HG02642 (cell line): ENCODE measurements around the gene SNAI3.
A peak's percentile ranks its signal among the peaks of the same experiment; 100 is the strongest.
"Not testable (repeated sequence)": the region's sequence is repeated elsewhere in the genome, so short reads cannot be mapped to it uniquely, and the experiment has no call there.

ENCODE experiments used
- ATAC-seq: cut with Tn5 transposase; IDR thresholded peaks from one replicate; pipeline ENCODE4 v1.9.1; 2021; ENCODE audit warnings: mild to moderate bottlenecking; ENCODE audit not compliant: unreplicated experiment, poor library complexity

Gene SNAI3

GRCh38 chr16:88676502-88677242 lies 9.6 kb downstream of the SNAI3 start:
- no peak for ATAC-seq

- ATAC-seq, result no peak
Observed at GRCh38 chr16:88673716-88674379, 12.5 kb downstream of the SNAI3 start.

DNA sequence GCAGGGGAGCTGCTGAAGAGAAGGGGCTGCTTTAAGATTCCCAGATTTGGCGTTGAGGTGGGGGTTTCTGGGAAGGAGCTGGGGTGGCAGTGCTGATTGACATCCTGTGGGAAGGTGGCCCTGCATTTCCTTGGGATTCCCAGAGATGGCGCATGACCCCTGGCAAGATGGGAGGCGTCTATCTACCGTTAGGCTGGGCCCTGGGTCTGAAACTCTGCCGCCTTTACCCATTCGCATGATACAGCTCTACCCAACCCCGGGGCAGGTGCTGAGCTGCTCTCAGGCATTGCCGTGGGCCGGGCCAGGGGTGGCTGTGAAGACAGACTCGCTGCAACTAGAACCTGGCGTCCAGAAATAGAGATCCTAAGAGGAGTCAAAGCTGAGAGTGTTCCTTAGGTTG lies 13.5 kb downstream of the SNAI3 start:
- no peak for ATAC-seq

DNA sequence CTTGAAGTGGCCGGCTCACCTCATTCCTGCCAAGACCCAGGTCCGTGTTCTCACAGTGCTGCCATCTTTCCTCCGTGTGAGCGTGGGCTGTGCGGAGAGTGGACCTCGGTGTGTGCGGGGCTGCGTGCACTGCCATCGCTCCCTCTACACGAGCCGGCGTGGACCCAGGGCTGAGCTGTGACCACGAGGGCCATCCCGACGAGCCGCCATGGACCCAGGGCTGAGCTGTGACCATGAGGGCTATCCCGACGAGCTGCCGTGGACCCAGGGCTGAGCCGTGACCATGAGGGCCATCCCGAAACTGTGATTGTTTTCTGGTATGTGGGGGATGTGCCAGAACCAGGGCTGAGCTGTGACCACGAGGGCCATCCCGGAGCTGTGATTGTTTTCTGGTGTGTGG lies 14.5 kb downstream of the SNAI3 start:
- no peak for ATAC-seq

GRCh38 chr16:88669980-88670379 lies 16.3 kb downstream of the SNAI3 start:
- no peak for ATAC-seq

DNA sequence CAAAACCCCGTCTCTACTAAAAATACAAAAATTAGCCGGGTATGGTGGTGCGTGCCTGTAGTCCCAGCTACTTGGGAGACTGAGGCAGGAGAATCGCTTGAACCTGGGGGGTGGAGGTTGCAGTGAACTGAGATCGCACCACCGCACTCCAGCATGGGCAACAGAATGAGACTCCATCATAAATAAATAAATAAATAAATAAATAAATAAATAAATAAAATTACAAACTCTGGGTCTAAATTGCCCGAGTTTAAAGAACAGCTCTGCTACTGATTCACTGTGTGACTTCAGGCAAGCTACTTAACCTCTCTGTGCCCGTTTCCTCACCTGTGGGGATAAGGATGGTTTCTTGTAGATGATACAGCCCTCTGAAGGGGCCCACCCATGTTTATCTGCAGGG lies 16.8 kb downstream of the SNAI3 start:
- ATAC-seq, result not testable (repeated sequence)

DNA sequence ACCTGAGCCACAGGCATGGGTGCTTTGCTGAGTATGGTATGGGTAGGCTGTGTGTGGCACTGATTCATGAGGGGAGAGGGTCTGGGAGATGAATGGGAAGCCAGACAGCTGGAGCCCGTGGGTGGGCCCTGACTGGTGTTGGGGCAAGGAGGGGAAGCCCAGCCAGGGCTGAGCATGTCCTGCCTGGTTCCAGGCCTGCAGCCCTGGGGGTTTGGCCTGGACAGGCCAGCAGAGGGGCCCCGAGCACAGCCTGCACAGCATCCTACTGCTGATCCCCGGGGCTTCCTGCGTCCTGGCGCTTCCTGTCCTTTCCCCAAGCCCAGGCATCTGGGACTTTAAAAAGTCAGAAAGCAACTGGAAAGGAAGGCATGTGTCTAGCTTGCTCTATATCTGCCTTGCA lies 18.8 kb downstream of the SNAI3 start:
- no peak for ATAC-seq

- ATAC-seq, result no peak
Observed at GRCh38 chr16:88665570-88665969, 20.7 kb downstream of the SNAI3 start.

GRCh38 chr16:88665148-88665547 lies 21.2 kb downstream of the SNAI3 start:
- ATAC-seq, result no peak

GRCh38 chr16:88662843-88663606 lies 23.3 kb downstream of the SNAI3 start, which contains the start of gene MVD:
TSS of gene MVD (minus strand) at chr16:88663091. CDS start at chr16:88663080, 11 bp downstream.
- peak; percentile 96 for ATAC-seq

DNA sequence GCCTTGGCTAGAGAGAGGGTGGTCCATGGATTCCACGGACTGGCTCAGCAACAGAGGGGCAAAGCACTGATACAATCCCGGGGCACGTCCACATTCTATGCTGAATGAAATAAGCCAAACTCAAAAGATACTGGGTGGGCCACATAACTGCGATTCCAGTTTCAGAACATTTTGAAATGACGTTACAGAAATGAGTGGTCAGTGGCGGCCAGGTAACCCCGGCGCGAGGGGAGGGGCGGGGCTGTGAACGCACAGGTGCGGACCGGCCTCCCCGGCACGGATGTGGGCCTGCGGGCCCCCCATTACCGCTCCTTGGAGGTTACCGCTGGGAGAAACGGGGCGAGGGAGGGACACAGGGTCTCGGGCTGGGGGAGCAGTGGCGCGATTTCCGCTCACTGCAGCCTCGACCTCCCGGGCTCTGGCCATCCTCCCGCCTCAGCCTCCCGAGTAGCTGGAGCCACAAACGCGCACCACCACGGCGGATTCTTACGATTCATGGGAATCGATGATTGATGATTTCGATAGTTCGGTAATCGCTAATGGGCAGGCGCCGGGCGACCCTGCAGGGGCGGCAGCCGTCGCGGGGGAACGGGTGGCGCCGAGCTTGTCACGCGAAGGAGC lies 24.0 kb downstream of the SNAI3 start:
- ATAC-seq, result peak; percentile 9

GRCh38 chr16:88661468-88661867 lies 24.8 kb downstream of the SNAI3 start:
- ATAC-seq, result no peak

GRCh38 chr16:88659160-88659559 lies 27.1 kb downstream of the SNAI3 start:
- ATAC-seq, result no peak

GRCh38 chr16:88658714-88659113 lies 27.6 kb downstream of the SNAI3 start:
- no peak for ATAC-seq

DNA sequence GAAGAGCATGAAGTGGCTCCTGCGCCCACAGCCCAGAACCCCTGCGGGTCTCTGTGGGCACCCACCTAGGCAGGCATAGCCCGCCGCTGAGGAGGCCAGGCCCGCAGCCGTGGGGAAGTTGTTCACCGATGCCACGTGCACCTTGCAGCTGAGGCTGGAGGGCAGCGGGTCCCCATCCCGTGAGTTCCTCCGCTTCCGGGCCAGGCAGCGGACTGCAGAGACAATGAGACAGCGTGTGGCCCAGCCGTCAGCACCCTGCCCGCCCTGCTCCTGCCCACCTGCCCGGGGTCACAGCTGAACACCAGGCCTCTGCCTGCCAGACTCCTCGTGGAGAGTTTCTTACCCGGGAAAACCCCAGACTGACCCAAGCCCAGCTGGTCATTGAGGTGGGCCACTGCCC lies 28.9 kb downstream of the SNAI3 start:
- ATAC-seq, result no peak

DNA sequence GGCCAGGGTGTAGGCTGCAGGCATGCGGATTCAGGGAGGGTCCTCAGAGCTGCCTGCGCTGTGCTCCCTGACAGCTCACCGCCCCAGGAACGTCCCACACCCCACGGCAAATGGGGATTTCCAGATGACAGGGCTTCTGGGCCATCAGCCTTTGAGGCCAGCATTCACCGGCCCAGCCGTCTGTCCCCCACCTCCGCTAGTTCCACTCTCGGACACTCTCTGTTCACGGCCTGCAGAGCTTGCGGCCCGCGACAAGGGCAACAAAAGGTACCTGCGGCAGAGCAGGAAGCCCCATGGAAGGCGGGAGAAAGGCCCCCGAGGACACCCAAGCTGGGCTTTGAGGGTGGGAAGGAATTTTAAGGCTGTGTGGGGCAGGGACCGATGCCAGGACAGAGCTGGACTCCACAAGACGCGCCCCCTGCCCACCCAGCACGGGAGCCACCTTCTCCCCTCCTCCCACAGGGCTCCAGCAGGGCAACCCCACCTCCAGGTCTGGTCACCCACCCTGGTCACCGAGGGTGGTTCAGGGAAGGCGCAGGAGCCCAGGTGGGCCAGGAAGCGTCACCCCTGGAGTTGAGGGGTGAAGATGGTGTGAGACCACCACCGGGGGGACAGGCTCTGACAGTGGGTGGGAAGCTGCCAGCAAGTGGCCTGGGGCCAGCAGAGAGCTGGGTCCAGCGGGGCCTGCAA lies 29.9 kb downstream of the SNAI3 start:
- ATAC-seq, result no peak

GRCh38 chr16:88655733-88656281 lies 30.5 kb downstream of the SNAI3 start:
- ATAC-seq, result no peak

DNA sequence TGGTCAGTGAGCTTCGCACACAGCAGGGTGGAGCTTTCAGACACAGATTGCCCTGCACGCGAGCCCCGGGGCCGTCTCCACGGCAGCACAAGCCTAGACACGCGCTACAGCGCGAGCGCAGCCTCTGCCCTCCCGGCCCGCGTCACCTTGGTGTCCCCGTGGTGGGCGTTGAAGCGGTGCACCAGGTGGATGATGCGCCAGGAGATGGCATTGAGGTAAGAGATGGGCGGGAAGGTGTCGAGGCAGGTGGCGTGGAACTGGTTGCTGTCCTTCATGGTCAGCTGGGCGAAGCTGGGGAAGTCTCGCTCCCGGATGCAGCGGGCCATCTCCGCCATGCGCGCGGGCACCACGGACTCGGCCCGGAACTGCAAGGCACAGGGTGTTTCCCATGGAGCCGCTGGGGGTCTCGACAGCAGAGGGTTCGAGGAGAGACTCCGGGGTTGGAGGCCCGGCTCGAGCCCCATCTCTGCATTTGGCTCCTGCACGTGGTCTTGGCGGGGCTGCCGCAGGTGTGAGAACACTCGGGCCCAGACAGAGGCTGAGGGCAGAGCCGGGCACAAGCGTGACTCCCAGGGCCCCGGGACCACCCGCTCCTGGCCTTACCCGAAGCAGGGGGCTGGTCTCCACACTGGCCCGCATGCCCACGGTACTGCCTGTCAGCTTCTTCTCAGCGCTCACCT lies 31.1 kb downstream of the SNAI3 start:
- ATAC-seq, result no peak

DNA sequence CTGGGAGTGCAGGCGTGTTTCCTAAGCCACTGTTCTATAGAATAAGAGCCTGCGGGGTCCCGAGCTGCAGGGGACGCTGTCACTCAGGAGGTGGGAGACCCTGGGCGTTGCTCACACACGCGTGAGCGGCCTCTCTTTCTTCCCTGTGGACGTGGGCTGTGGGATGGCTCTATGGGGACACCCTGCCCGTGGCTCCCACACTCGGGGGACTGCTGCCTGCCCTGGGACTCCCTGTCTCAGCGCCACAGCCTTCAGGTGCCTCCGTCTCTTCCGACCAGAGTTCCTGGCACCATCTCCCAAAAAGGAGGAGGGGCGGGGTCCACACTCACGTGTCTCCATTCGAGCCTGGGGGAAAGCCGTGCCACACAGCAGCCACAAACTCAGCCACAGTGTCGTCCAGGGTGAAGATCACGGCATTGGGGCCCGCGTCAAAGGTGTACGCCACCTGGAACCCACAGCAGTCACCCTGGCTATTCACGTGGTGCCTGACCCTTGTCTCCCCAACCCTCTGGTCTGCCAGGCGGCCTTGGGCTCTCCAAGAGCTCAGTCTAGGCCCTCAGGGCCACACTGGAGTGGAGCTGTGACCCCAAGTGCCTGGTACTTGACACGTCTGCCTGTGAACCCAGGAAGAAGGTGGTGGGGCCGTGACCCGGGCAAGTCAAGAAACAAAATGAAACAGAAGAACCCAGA lies 31.8 kb downstream of the SNAI3 start:
- no peak for ATAC-seq
